HG03571 (cell line): Measurements from ENCODE around the gene CBFB.

Experiments
- ATAC-seq: cut with Tn5 transposase; IDR thresholded peaks from one replicate; pipeline ENCODE4 v1.9.1; 2021; ENCODE audit not compliant: unreplicated experiment

The CBFB gene

GRCh38 chr16:67016681-67017420, 12.1 kb upstream of the CBFB start:
- no peak for ATAC-seq

- no peak for ATAC-seq
Observed at GRCh38 chr16:67017421-67017750, 11.6 kb upstream of the CBFB start.

- peak; percentile 86 for ATAC-seq
Observed at GRCh38 chr16:67017810-67018488, 11.0 kb upstream of the CBFB start.

GRCh38 chr16:67019171-67019570, 9.8 kb upstream of the CBFB start:
- no peak for ATAC-seq

- no peak for ATAC-seq
Observed at GRCh38 chr16:67021321-67021720, 7.6 kb upstream of the CBFB start.

- ATAC-seq: no peak
Observed at GRCh38 chr16:67022531-67023214, 6.3 kb upstream of the CBFB start.

- ATAC-seq: no peak
Observed at GRCh38 chr16:67023689-67024088, 5.3 kb upstream of the CBFB start.

- ATAC-seq: no peak
Observed at GRCh38 chr16:67024384-67025209, 4.4 kb upstream of the CBFB start.

- ATAC-seq: no peak
Observed at GRCh38 chr16:67025210-67025550, 3.8 kb upstream of the CBFB start.

GRCh38 chr16:67026570-67026969, 2.4 kb upstream of the CBFB start:
- ATAC-seq: no peak

GRCh38 chr16:67027046-67027445, 1.9 kb upstream of the CBFB start:
- no peak for ATAC-seq

- no peak for ATAC-seq
Observed at GRCh38 chr16:67028167-67028695, 718 bp upstream of the CBFB start.

GRCh38 chr16:67029254-67030096, 526 bp downstream of the CBFB start:
- peak; percentile 46 for ATAC-seq

GRCh38 chr16:67030221-67030962, 1.4 kb downstream of the CBFB start:
- no peak for ATAC-seq

- ATAC-seq: no peak
Observed at GRCh38 chr16:67034487-67034886, 5.5 kb downstream of the CBFB start.

GRCh38 chr16:67035364-67035763, 6.4 kb downstream of the CBFB start:
- no peak for ATAC-seq

- no peak for ATAC-seq
Observed at GRCh38 chr16:67036323-67036741, 7.4 kb downstream of the CBFB start.

- ATAC-seq: no peak
Observed at GRCh38 chr16:67039260-67040020, 10.5 kb downstream of the CBFB start.

- ATAC-seq: no peak
Observed at GRCh38 chr16:67040166-67040565, 11.2 kb downstream of the CBFB start.
